H9 (cell line): Measurements from ENCODE around the gene TFEB. TPM values are rescaled to one million over a fixed set of nuclear protein-coding genes. Genes with fewer than 3 reads are reported as not detected.

Experiments
- DNase-seq: peaks from one replicate; pipeline ENCODE4 v3.0.0-alpha.2; 2017
- H2AFZ ChIP-seq: one replicate; pipeline ENCODE4 v1.6.1; 2013; ENCODE audit warnings: mild to moderate bottlenecking, low read length, control low read depth, moderate library complexity
- H2AK5ac ChIP-seq: 2 replicates; pipeline ENCODE4 v1.6.1; 2013; ENCODE audit warnings: low read length, control low read depth, mixed read lengths; ENCODE audit not compliant: insufficient read length
- H2BK120ac ChIP-seq: one replicate; pipeline ENCODE4 v1.6.1; 2013; ENCODE audit warnings: low read depth, mild to moderate bottlenecking, low read length, control low read depth, inconsistent platforms; ENCODE audit not compliant: poor library complexity, severe bottlenecking
- H2BK12ac ChIP-seq: 2 replicates; pipeline ENCODE4 v1.6.1; 2013; ENCODE audit warnings: low read length, control low read depth, mixed read lengths, low read depth; ENCODE audit not compliant: insufficient read length
- H2BK15ac ChIP-seq: 2 replicates; pipeline ENCODE4 v1.6.1; 2013; ENCODE audit warnings: low read depth, low read length, control low read depth
- H2BK20ac ChIP-seq: one replicate; pipeline ENCODE4 v1.6.1; 2013; ENCODE audit warnings: low read depth, mild to moderate bottlenecking, low read length, control low read depth, inconsistent platforms; ENCODE audit not compliant: poor library complexity, severe bottlenecking
- H2BK5ac ChIP-seq: 2 replicates; pipeline ENCODE4 v1.6.1; 2013; ENCODE audit warnings: low read length, control low read depth, mixed read lengths; ENCODE audit not compliant: insufficient read length
- H3K14ac ChIP-seq: 2 replicates; pipeline ENCODE4 v1.6.1; 2013; ENCODE audit warnings: low read length, control low read depth; ENCODE audit not compliant: insufficient read depth
- H3K18ac ChIP-seq: 2 replicates; pipeline ENCODE4 v1.6.1; 2013; ENCODE audit warnings: low read depth, mild to moderate bottlenecking, mixed read lengths, low read length, control low read depth; ENCODE audit not compliant: insufficient read length
- H3K23ac ChIP-seq: 2 replicates; pipeline ENCODE4 v1.6.1; 2013; ENCODE audit warnings: low read length, control low read depth, mixed read lengths, low read depth; ENCODE audit not compliant: insufficient read length
- H3K23me2 ChIP-seq: 2 replicates; pipeline ENCODE4 v1.6.1; 2013; ENCODE audit warnings: low read depth, mild to moderate bottlenecking, mixed read lengths, low read length, control low read depth; ENCODE audit not compliant: insufficient read length, poor library complexity, severe bottlenecking
- H3K27ac ChIP-seq: 2 replicates; pipeline ENCODE4 v1.5.1; 2013; ENCODE audit warnings: low read length, control low read depth, mixed read lengths, low read depth; ENCODE audit not compliant: insufficient read length
- H3K27me3 ChIP-seq: 2 replicates; pipeline ENCODE4 v1.6.1; 2013; ENCODE audit warnings: low read length, control low read depth, inconsistent platforms; ENCODE audit not compliant: insufficient read depth
- H3K4ac ChIP-seq: 2 replicates; pipeline ENCODE4 v1.6.1; 2013; ENCODE audit warnings: low read depth, mild to moderate bottlenecking, control low read depth, inconsistent platforms, low read length, moderate library complexity
- H3K4me1 ChIP-seq: 2 replicates; pipeline ENCODE4 v1.6.1; 2013; ENCODE audit warnings: low read length, control low read depth, inconsistent platforms; ENCODE audit not compliant: insufficient read depth
- H3K4me2 ChIP-seq: 2 replicates; pipeline ENCODE4 v1.6.1; 2013; ENCODE audit warnings: low read length, control low read depth, mixed read lengths; ENCODE audit not compliant: insufficient read length, insufficient read depth
- H3K56ac ChIP-seq: 2 replicates; pipeline ENCODE4 v1.6.1; 2013; ENCODE audit warnings: low read depth, mild to moderate bottlenecking, mixed read lengths, low read length, control low read depth; ENCODE audit not compliant: insufficient read length
- H3K79me1 ChIP-seq: 2 replicates; pipeline ENCODE4 v1.6.1; 2013; ENCODE audit warnings: low read depth, mild to moderate bottlenecking, moderate library complexity, low read length, control low read depth, inconsistent platforms; ENCODE audit not compliant: insufficient read depth, poor library complexity, severe bottlenecking
- H3K79me2 ChIP-seq: 2 replicates; pipeline ENCODE4 v1.6.1; 2013; ENCODE audit warnings: low read length, control low read depth, inconsistent platforms; ENCODE audit not compliant: insufficient read depth
- H3K9ac ChIP-seq: 2 replicates; pipeline ENCODE4 v1.6.1; 2013; ENCODE audit warnings: low read length, control low read depth, mixed read lengths; ENCODE audit not compliant: insufficient read length; ENCODE audit errors: extremely low read depth
- H3K9me3 ChIP-seq: one replicate; pipeline ENCODE4 v1.6.1; 2013; ENCODE audit warnings: low read depth, low read length, inconsistent platforms; ENCODE audit not compliant: control insufficient read depth
- H3T11ph ChIP-seq: one replicate; pipeline ENCODE4 v1.6.1; 2013; ENCODE audit warnings: mild to moderate bottlenecking, low read length, control low read depth, inconsistent platforms
- H4K20me1 ChIP-seq: one replicate; pipeline ENCODE4 v1.6.1; 2013; ENCODE audit not compliant: control insufficient read depth, insufficient read length, insufficient read depth
- H4K5ac ChIP-seq: 2 replicates; pipeline ENCODE4 v1.6.1; 2013; ENCODE audit warnings: low read depth, mild to moderate bottlenecking, mixed read lengths, low read length, control low read depth; ENCODE audit not compliant: insufficient read length
- H4K8ac ChIP-seq: replicated peaks from 2 replicates; pipeline ENCODE4 v1.6.1; 2013; ENCODE audit warnings: low read length, control low read depth, mixed read lengths, low read depth; ENCODE audit not compliant: insufficient read length
- H4K91ac ChIP-seq: 2 replicates; pipeline ENCODE4 v1.6.1; 2013; ENCODE audit warnings: low read depth, mild to moderate bottlenecking, moderate library complexity, mixed read lengths, low read length, control low read depth; ENCODE audit not compliant: insufficient read length
- H3K27ac Mint-ChIP-seq, 3 experiments: 2 replicates in 2 of 3; 3 replicates in 1 of 3; pipeline ENCODE4 v1.8.0; 2020 to 2021; ENCODE audit warnings: mixed read lengths in 3 of 3, mild to moderate bottlenecking in 1 of 3, moderate library complexity in 1 of 3
- H3K27me3 Mint-ChIP-seq: 2 replicates; pipeline ENCODE4 v1.8.0; 2021; ENCODE audit warnings: low read depth, mild to moderate bottlenecking, moderate library complexity, mixed read lengths
- H3K36me3 Mint-ChIP-seq, 3 experiments: 2 replicates in 2 of 3; 3 replicates in 1 of 3; pipeline ENCODE4 v1.8.0; 2020 to 2021; ENCODE audit warnings: low read depth in 3 of 3, mixed read lengths in 3 of 3; ENCODE audit not compliant: insufficient read depth in 1 of 3
- H3K4me1 Mint-ChIP-seq, 2 experiments: 2 replicates each; pipeline ENCODE4 v1.8.0; 2020; ENCODE audit warnings: mixed read lengths in 2 of 2
- H3K4me3 Mint-ChIP-seq, 2 experiments: 2 replicates in 1 of 2; 3 replicates in 1 of 2; pipeline ENCODE4 v1.8.0; 2020 to 2021; ENCODE audit warnings: mild to moderate bottlenecking in 2 of 2, mixed read lengths in 2 of 2, moderate library complexity in 1 of 2
- H3K9me3 Mint-ChIP-seq, 2 experiments: 2 replicates in 1 of 2; 3 replicates in 1 of 2; pipeline ENCODE4 v1.8.0; 2020; ENCODE audit warnings: mild to moderate bottlenecking in 2 of 2, mixed read lengths in 2 of 2, moderate library complexity in 1 of 2
- WGBS: extraction: QIAGEN DNeasy Blood & Tissue Kit; methylation state at CpG from one replicate; pipeline ENCODE4 v1.1.7; 2013; ENCODE audit warnings: missing lambda C conversion rate, low lambda C conversion rate, mixed read lengths; ENCODE audit not compliant: insufficient read length; ENCODE audit errors: extremely low coverage; 5-methylcytosine and 5-hydroxymethylcytosine counted together
- total RNA-seq: library from RNA; stranded (reverse); gene quantifications from 2 replicates; pipeline ENCODE4 v1.2.1, GENCODE V29; 2021
- TF ChIP-seq, protein P1 (sequence below): fragments of 200-600 bp; sonication (generic); conservative IDR thresholded peaks from 3 replicates; pipeline ENCODE4 v1.8.0; 2021; ENCODE audit warnings: antibody characterized with exemption, mild to moderate bottlenecking

TFEB gene
- total RNA-seq, 1 experiment from 2014 or later, result 1.2 TPM

- no peak for DNase-seq
- H3K27ac Mint-ChIP-seq, result 0 out of 7 replicates have a peak overlapping the region, but pooled peaks of 1 of the 3 experiments have one; percentile 12
- WGBS, result no CpG with 5 or more reads among the region's 12 CpGs
Observed at GRCh38 chr6:41645007-41645618, 90.3 kb downstream of the TFEB start.

More at GRCh38 chr6:41645007-41645618, 90.3 kb downstream of the TFEB start:
- Histone ChIP-seq H3K14ac (no peak overlapping the region), H2BK120ac (no peak overlapping the region), H4K91ac (no peak overlapping the region), H2AK5ac (no peak overlapping the region), H4K20me1 (no peaks in the 10 kb centered on the region), H3K27ac (no peak overlapping the region), H2BK15ac (no peak overlapping the region), H4K8ac (no peak overlapping the region), H3K4ac (no peak overlapping the region), H2AFZ (no peak overlapping the region), H3K9ac (no peak overlapping the region), H3K4me2 (no peak overlapping the region), H3K27me3 (no peaks in the 10 kb centered on the region), H3K79me1 (no peaks in the 10 kb centered on the region), H3K23me2 (no peaks in the 10 kb centered on the region), H2BK5ac (no peak overlapping the region), H3K18ac (no peak overlapping the region), H3K23ac (no peak overlapping the region), H4K5ac (no peak overlapping the region), H3K4me1 (peaks cover 9% of the 10 kb centered on the region; the same call in 1 of the 2 replicates), H3K56ac (no peak overlapping the region), H3K9me3 (no peaks in the 10 kb centered on the region), H3K79me2 (no peaks in the 10 kb centered on the region), H3T11ph (no peak overlapping the region), H2BK12ac (no peak overlapping the region), H2BK20ac (no peak overlapping the region)
- Mint-ChIP-seq H3K4me1 (peaks cover 43 to 51% of the 10 kb centered on the region in 2 experiments), H3K4me3 (peak overlapping the region in 1 of 2 experiments; percentile 60; a peak in 2 of 5 replicates), H3K9me3 (no peaks in the 10 kb centered on the region), H3K36me3 (peaks cover 31 to 48% (median 44%) of the 10 kb centered on the region in 3 experiments), H3K27me3 (peaks cover 18% of the 10 kb centered on the region)
- TF ChIP-seq, protein P1, sequence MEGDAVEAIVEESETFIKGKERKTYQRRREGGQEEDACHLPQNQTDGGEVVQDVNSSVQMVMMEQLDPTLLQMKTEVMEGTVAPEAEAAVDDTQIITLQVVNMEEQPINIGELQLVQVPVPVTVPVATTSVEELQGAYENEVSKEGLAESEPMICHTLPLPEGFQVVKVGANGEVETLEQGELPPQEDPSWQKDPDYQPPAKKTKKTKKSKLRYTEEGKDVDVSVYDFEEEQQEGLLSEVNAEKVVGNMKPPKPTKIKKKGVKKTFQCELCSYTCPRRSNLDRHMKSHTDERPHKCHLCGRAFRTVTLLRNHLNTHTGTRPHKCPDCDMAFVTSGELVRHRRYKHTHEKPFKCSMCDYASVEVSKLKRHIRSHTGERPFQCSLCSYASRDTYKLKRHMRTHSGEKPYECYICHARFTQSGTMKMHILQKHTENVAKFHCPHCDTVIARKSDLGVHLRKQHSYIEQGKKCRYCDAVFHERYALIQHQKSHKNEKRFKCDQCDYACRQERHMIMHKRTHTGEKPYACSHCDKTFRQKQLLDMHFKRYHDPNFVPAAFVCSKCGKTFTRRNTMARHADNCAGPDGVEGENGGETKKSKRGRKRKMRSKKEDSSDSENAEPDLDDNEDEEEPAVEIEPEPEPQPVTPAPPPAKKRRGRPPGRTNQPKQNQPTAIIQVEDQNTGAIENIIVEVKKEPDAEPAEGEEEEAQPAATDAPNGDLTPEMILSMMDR, result no peak
